ENCODE results near the gene PRPF38B. TPM values are rescaled to one million over a fixed set of nuclear protein-coding genes. Genes with fewer than 3 reads are reported as not detected.
A peak's percentile ranks its signal among the peaks of the same experiment; 100 is the strongest.

The PRPF38B gene
- total RNA-seq, 1 experiment from 2014 or later, result 15.2 TPM

- no peak for DNase-seq (ENCODE audit: low spot score)
Measured at GRCh38 chr1:108717774-108718316, 25.7 kb downstream of the PRPF38B start.

GRCh38 chr1:108718927-108719655 is 27.0 kb downstream of the PRPF38B start:
- no peak for DNase-seq (ENCODE audit: low spot score)

GRCh38 chr1:108719656-108720435 is 27.7 kb downstream of the PRPF38B start:
- DNase-seq (ENCODE audit: low spot score), result peak; percentile 88

GRCh38 chr1:108722292-108722691 is 30.2 kb downstream of the PRPF38B start:
- DNase-seq (ENCODE audit: low spot score), result no peak

GRCh38 chr1:108725906-108726305 is 33.8 kb downstream of the PRPF38B start:
- DNase-seq (ENCODE audit: low spot score), result no peak

- no peak for DNase-seq (ENCODE audit: low spot score)
Measured at GRCh38 chr1:108728327-108728923, 36.3 kb downstream of the PRPF38B start.

- no peak for DNase-seq (ENCODE audit: low spot score)
Measured at GRCh38 chr1:108729481-108729880, 37.4 kb downstream of the PRPF38B start.

GRCh38 chr1:108732398-108732797 is 40.3 kb downstream of the PRPF38B start:
- no peak for DNase-seq (ENCODE audit: low spot score)

- DNase-seq (ENCODE audit: low spot score), result no peak
Measured at GRCh38 chr1:108734171-108734865, 42.2 kb downstream of the PRPF38B start.

- DNase-seq (ENCODE audit: low spot score), result no peak
Measured at GRCh38 chr1:108742253-108742652, 50.1 kb downstream of the PRPF38B start.

GRCh38 chr1:108745980-108746381 is 53.9 kb downstream of the PRPF38B start:
- no peak for DNase-seq (ENCODE audit: low spot score)

GRCh38 chr1:108746382-108747170 is 54.5 kb downstream of the PRPF38B start, which contains the start of gene STXBP3:
STXBP3 (plus strand) TSS chr1:108746674; CDS start chr1:108746738, 64 bp downstream.
- peak; percentile 93 for DNase-seq (ENCODE audit: low spot score)

- DNase-seq (ENCODE audit: low spot score), result peak; percentile 83
Measured at GRCh38 chr1:108747171-108747850, 55.2 kb downstream of the PRPF38B start.

GRCh38 chr1:108747898-108748297 is 55.8 kb downstream of the PRPF38B start:
- no peak for DNase-seq (ENCODE audit: low spot score)

- no peak for DNase-seq (ENCODE audit: low spot score)
Measured at GRCh38 chr1:108749081-108749480, 57.0 kb downstream of the PRPF38B start.

GRCh38 chr1:108750476-108751181 is 58.5 kb downstream of the PRPF38B start:
- no peak for DNase-seq (ENCODE audit: low spot score)

Measured in A172 (cell line).